ENCODE measurements around the gene LAMB2. TPM values are rescaled to one million over a fixed set of nuclear protein-coding genes. Genes with fewer than 3 reads are reported as not detected.

LAMB2 gene
- total RNA-seq, 1 donor from 2014 or later, result 16.6 TPM

DNA sequence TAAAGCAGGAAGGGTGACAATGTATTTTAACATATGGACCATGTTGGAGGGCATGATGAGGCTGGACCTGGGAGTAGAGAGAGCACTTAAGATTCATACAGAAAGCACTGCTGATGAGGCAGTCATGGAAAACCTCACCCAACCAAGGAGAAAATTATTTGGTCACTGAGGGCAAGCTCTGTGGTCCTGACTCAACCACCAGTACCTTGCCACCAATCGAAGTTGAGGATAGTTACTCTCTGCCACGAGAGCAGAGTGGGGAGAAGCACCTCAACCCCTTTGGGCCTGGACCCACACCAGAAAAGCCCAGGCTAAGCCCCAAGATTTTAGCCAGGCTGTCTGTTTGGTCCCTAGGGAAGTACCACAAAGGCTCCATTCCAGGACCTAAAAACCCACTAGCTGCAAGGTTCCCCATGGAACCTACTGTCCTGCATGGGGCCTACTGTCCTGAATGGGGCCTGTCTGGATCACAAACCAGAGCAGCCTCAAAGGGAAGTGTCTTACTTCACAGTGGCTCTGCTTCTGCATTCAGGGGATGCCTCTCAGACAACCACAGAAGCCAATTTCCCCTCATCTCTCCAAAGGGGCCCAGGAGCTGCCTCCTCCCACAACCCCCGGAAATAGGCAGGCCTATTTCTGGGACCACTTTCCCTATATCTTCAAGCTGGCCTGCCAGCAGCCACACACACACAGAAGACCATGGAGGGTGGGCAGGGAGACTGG, 29.1 kb upstream of the LAMB2 start:
- Mint-ChIP-seq H3K4me1 (ENCODE audit: low read depth, unreplicated experiment) (peaks cover 15% of the 10 kb centered on the region), H3K36me3 (ENCODE audit: unreplicated experiment) (no peaks in the 10 kb centered on the region), H3K27me3 (ENCODE audit: unreplicated experiment) (peaks cover 7% of the 10 kb centered on the region), H3K9me3 (ENCODE audit: unreplicated experiment) (peaks cover 11% of the 10 kb centered on the region), H3K4me3 (ENCODE audit: unreplicated experiment) (no peak overlapping the region), H3K27ac (ENCODE audit: unreplicated experiment) (no peak overlapping the region)
- DNase-seq, result no peak
- TF ChIP-seq CTCF (IDR thresholded peaks at IDR 0.05; ENCODE audit: partially characterized antibody, unreplicated experiment), result no peak

- no peak overlapping the region for H3K27ac Mint-ChIP-seq (ENCODE audit: unreplicated experiment)
- H3K4me3 Mint-ChIP-seq (ENCODE audit: unreplicated experiment), result no peak overlapping the region
- H3K4me1 Mint-ChIP-seq (ENCODE audit: low read depth, unreplicated experiment), result peaks cover 15% of the 10 kb centered on the region
- TF ChIP-seq CTCF (IDR thresholded peaks at IDR 0.05; ENCODE audit: partially characterized antibody, unreplicated experiment), result no peak
- peaks cover 5% of the 10 kb centered on the region for H3K27me3 Mint-ChIP-seq (ENCODE audit: unreplicated experiment)
- DNase-seq, result no peak
- peaks cover 11% of the 10 kb centered on the region for H3K9me3 Mint-ChIP-seq (ENCODE audit: unreplicated experiment)
- H3K36me3 Mint-ChIP-seq (ENCODE audit: unreplicated experiment), result no peaks in the 10 kb centered on the region
These were observed 28.3 kb upstream of the LAMB2 start for GRCh38 chr3:49161197-49161596.

GRCh38 chr3:49158792-49159191, 25.9 kb upstream of the LAMB2 start:
- no peaks in the 10 kb centered on the region for H3K27me3 Mint-ChIP-seq (ENCODE audit: unreplicated experiment)
- no peaks in the 10 kb centered on the region for H3K36me3 Mint-ChIP-seq (ENCODE audit: unreplicated experiment)
- H3K4me3 Mint-ChIP-seq (ENCODE audit: unreplicated experiment), result no peak overlapping the region
- peaks cover 6% of the 10 kb centered on the region for H3K4me1 Mint-ChIP-seq (ENCODE audit: low read depth, unreplicated experiment)
- no peak overlapping the region for H3K27ac Mint-ChIP-seq (ENCODE audit: unreplicated experiment)
- TF ChIP-seq CTCF (IDR thresholded peaks at IDR 0.05; ENCODE audit: partially characterized antibody, unreplicated experiment), result no peak
- DNase-seq, result no peak
- H3K9me3 Mint-ChIP-seq (ENCODE audit: unreplicated experiment), result peaks cover 2% of the 10 kb centered on the region

GRCh38 chr3:49158103-49158709, 25.4 kb upstream of the LAMB2 start:
- H3K9me3 Mint-ChIP-seq (ENCODE audit: unreplicated experiment), result peaks cover 2% of the 10 kb centered on the region
- peaks cover 6% of the 10 kb centered on the region for H3K4me1 Mint-ChIP-seq (ENCODE audit: low read depth, unreplicated experiment)
- no peaks in the 10 kb centered on the region for H3K36me3 Mint-ChIP-seq (ENCODE audit: unreplicated experiment)
- peak; percentile 19 for TF ChIP-seq CTCF (IDR thresholded peaks at IDR 0.05; ENCODE audit: partially characterized antibody, unreplicated experiment)
- H3K27ac Mint-ChIP-seq (ENCODE audit: unreplicated experiment), result no peak overlapping the region
- no peaks in the 10 kb centered on the region for H3K27me3 Mint-ChIP-seq (ENCODE audit: unreplicated experiment)
- peak; percentile 61 for DNase-seq
- H3K4me3 Mint-ChIP-seq (ENCODE audit: unreplicated experiment), result no peak overlapping the region

- H3K27ac Mint-ChIP-seq (ENCODE audit: unreplicated experiment), result no peak overlapping the region
- DNase-seq, result no peak
- peaks cover 6% of the 10 kb centered on the region for H3K4me1 Mint-ChIP-seq (ENCODE audit: low read depth, unreplicated experiment)
- TF ChIP-seq CTCF (IDR thresholded peaks at IDR 0.05; ENCODE audit: partially characterized antibody, unreplicated experiment), result no peak
- H3K36me3 Mint-ChIP-seq (ENCODE audit: unreplicated experiment), result no peaks in the 10 kb centered on the region
- peaks cover 2% of the 10 kb centered on the region for H3K9me3 Mint-ChIP-seq (ENCODE audit: unreplicated experiment)
- no peak overlapping the region for H3K4me3 Mint-ChIP-seq (ENCODE audit: unreplicated experiment)
- H3K27me3 Mint-ChIP-seq (ENCODE audit: unreplicated experiment), result no peaks in the 10 kb centered on the region
These were observed 24.4 kb upstream of the LAMB2 start for GRCh38 chr3:49157289-49157688.
